ENCODE results near the gene ELFN1.

Gene ELFN1

GRCh38 chr7:1741246-1741645 is 71.2 kb downstream of the ELFN1 start:
- TF ChIP-seq POLR2AphosphoS5 (IDR thresholded peaks at IDR 0.05; ENCODE audit: low read depth, low read length): no peak

- TF ChIP-seq TAF1 (IDR thresholded peaks at IDR 0.05; ENCODE audit: borderline replicate concordance, insufficient read depth, low read length) (peak; percentile 51; the same call in 1 of the 2 replicates), POLR2AphosphoS5 (IDR thresholded peaks at IDR 0.05; ENCODE audit: low read depth, low read length) (peak; percentile 62; the same call in 1 of the 2 replicates), SIN3A (IDR thresholded peaks at IDR 0.05; ENCODE audit: borderline replicate concordance, insufficient read depth, low read length) (no peak; the same call in 1 of the 2 replicates)
These were observed 71.9 kb downstream of the ELFN1 start for GRCh38 chr7:1741751-1742554.

DNA sequence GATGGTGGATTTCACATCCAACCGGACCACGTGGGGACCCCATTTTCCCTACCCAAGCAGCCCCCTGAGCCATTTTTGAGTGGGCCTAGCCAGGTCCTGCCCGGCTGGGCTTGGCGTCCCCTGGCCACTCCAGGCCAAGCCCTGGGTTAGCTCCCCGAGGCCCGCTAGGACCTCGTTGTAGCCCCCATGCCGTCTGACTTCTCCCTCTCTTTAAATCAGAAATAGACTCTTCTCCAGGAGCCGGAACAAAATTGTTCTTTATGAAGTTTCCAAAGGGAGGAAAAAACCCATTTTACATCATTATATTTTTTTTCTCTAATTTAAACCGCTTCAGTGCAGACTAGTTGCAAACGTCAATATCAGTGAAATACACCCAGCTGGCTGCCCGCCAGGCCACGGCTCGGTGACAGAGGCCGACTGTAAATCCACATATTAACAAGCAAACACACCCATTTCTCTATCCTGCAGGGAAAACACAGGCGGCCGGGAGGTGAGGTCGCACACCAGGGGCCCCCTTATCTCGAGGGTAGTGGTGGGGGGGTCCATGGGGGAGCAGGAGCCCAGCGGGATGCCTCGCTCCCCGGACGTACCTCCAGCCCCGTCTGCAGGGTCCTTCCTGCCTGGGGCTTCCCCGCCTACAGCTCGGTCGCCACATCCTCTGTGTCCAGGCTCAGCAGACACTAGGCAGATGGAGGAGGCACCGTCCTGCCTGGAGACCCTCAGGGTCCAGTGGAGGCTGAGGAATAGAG is 72.7 kb downstream of the ELFN1 start:
- no peak for TF ChIP-seq POLR2AphosphoS5 (IDR thresholded peaks at IDR 0.05; ENCODE audit: low read depth, low read length)
- TF ChIP-seq, protein P1, sequence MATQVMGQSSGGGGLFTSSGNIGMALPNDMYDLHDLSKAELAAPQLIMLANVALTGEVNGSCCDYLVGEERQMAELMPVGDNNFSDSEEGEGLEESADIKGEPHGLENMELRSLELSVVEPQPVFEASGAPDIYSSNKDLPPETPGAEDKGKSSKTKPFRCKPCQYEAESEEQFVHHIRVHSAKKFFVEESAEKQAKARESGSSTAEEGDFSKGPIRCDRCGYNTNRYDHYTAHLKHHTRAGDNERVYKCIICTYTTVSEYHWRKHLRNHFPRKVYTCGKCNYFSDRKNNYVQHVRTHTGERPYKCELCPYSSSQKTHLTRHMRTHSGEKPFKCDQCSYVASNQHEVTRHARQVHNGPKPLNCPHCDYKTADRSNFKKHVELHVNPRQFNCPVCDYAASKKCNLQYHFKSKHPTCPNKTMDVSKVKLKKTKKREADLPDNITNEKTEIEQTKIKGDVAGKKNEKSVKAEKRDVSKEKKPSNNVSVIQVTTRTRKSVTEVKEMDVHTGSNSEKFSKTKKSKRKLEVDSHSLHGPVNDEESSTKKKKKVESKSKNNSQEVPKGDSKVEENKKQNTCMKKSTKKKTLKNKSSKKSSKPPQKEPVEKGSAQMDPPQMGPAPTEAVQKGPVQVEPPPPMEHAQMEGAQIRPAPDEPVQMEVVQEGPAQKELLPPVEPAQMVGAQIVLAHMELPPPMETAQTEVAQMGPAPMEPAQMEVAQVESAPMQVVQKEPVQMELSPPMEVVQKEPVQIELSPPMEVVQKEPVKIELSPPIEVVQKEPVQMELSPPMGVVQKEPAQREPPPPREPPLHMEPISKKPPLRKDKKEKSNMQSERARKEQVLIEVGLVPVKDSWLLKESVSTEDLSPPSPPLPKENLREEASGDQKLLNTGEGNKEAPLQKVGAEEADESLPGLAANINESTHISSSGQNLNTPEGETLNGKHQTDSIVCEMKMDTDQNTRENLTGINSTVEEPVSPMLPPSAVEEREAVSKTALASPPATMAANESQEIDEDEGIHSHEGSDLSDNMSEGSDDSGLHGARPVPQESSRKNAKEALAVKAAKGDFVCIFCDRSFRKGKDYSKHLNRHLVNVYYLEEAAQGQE (IDR thresholded peaks at IDR 0.05; ENCODE audit: insufficient read depth in 1 of 2, low read depth in 2 of 2, low read length in 2 of 2): no peak
- TF ChIP-seq TAF1 (IDR thresholded peaks at IDR 0.05; ENCODE audit: borderline replicate concordance, insufficient read depth, low read length): no peak
- no peak for TF ChIP-seq FOXP2 (optimal IDR thresholded peaks at IDR 0.05; ENCODE audit: borderline replicate concordance, extremely low read depth, extremely low read length, insufficient read depth)
- no peak for TF ChIP-seq SIN3A (IDR thresholded peaks at IDR 0.05; ENCODE audit: borderline replicate concordance, insufficient read depth, low read length)

DNA sequence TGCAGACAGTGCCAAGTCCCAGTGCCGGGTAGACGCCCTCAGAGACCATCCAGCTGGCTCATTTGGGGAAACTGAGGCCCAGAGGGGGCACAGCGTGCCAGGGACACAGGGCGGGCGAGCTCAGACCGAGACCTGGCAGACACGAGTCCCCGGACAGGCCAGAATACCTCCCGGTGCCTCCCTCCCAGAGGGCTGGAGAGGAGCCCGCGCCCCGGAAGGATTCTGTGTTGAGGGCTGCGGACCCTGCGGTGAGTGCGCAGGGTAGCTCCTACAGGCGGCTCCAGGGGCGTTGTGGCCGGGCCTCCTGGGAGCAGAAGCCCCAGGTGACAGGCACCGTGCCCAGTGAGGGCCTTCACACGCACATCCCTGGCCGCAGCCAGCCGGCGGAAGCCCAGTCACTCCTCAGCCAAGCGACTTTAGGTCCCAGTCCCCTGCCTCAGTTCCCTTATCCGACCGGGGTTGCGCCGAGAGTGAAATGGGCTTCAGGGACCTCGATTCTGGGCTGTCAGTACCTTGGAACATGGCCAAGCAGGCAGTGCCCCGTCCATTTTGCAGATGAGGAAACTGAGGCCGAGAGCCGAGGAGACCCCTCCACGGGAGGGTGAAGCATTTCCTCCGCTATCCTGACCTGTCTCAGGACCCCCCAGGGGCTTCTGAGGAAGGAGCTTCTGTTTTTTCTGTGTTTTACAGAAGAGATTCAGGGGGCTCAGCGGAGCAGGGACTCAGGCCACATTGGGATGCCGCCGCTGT is 73.6 kb downstream of the ELFN1 start:
- TF ChIP-seq, protein P1 (IDR thresholded peaks at IDR 0.05; ENCODE audit: insufficient read depth in 1 of 2, low read depth in 2 of 2, low read length in 2 of 2): no peak
- no peak for TF ChIP-seq POLR2AphosphoS5 (IDR thresholded peaks at IDR 0.05; ENCODE audit: low read depth, low read length)
- no peak for TF ChIP-seq TAF1 (IDR thresholded peaks at IDR 0.05; ENCODE audit: borderline replicate concordance, insufficient read depth, low read length)
- TF ChIP-seq SIN3A (IDR thresholded peaks at IDR 0.05; ENCODE audit: borderline replicate concordance, insufficient read depth, low read length): no peak
- no peak for TF ChIP-seq FOXP2 (optimal IDR thresholded peaks at IDR 0.05; ENCODE audit: borderline replicate concordance, extremely low read depth, extremely low read length, insufficient read depth)

DNA sequence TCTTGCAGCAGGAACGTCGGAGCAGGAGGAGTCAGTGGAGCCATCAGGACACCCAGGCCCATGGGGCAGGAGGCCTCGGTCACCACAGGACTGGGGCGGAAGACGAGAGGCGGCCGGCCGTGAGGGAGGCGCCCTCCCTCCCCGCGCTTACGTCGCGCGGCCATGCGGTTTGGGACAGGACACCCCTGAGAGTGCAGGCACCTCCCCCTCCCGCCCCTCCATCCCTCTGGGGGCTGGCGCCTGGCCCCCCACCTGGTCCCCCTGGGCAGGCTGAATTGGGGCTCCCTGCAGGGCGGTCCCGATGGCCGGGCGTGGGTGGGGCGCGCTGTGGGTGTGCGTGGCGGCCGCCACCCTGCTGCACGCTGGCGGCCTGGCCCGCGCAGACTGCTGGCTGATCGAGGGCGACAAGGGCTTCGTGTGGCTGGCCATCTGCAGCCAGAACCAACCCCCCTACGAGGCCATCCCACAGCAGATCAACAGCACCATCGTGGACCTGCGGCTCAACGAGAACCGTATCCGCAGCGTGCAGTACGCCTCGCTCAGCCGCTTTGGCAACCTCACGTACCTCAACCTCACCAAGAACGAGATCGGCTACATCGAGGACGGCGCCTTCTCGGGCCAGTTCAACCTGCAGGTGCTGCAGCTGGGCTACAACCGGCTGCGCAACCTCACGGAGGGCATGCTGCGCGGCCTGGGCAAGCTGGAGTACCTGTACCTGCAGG is 74.4 kb downstream of the ELFN1 start:
- no peak for TF ChIP-seq TAF1 (IDR thresholded peaks at IDR 0.05; ENCODE audit: borderline replicate concordance, insufficient read depth, low read length)
- no peak for TF ChIP-seq SIN3A (IDR thresholded peaks at IDR 0.05; ENCODE audit: borderline replicate concordance, insufficient read depth, low read length)
- TF ChIP-seq FOXP2 (optimal IDR thresholded peaks at IDR 0.05; ENCODE audit: borderline replicate concordance, extremely low read depth, extremely low read length, insufficient read depth): no peak
- no peak for TF ChIP-seq POLR2AphosphoS5 (IDR thresholded peaks at IDR 0.05; ENCODE audit: low read depth, low read length)
- TF ChIP-seq, protein P1 (IDR thresholded peaks at IDR 0.05; ENCODE audit: insufficient read depth in 1 of 2, low read depth in 2 of 2, low read length in 2 of 2): no peak
